ENCODE data around the gene PHLDB3. TPM values are rescaled to one million over a fixed set of nuclear protein-coding genes. Genes with fewer than 3 reads are reported as not detected.

Gene PHLDB3
- total RNA-seq, 6 donors from 2014 or later: 1.8 to 22.6 (median 13.8) TPM

GRCh38 chr19:43467276-43467675 lies 37.3 kb downstream of the PHLDB3 start:
- ATAC-seq (ENCODE audit: low FRiP score in 2 of 2) (no peak), DNase-seq (no peak)
- no peak for TF ChIP-seq EP300 (IDR thresholded peaks at IDR 0.05)
- no peak for TF ChIP-seq POLR2A (IDR thresholded peaks at IDR 0.05)
- no peak for TF ChIP-seq CTCF (IDR thresholded peaks at IDR 0.05)
- no peak for TF ChIP-seq POLR2AphosphoS5 (IDR thresholded peaks at IDR 0.05)
- H3K4me3 ChIP-seq: no peak overlapping the region
- H3K27me3 ChIP-seq: no peaks in the 10 kb centered on the region
- WGBS, 2 donors: 85% methylated on average over 6 of the region's 6 CpGs
- H3K36me3 ChIP-seq: no peaks in the 10 kb centered on the region
- no peaks in the 10 kb centered on the region for H3K9me3 ChIP-seq
- H3K4me1 ChIP-seq: peaks cover 8 to 26% (median 20%) of the 10 kb centered on the region in 4 donors
- H3K27ac ChIP-seq: no peak overlapping the region

- Histone ChIP-seq H3K27ac (no peak overlapping the region), H3K36me3 (no peaks in the 10 kb centered on the region), H3K9me3 (no peaks in the 10 kb centered on the region), H3K27me3 (no peaks in the 10 kb centered on the region), H3K4me3 (no peak overlapping the region), H3K4me1 (peaks cover 8 to 26% (median 20%) of the 10 kb centered on the region in 4 donors)
- ATAC-seq (ENCODE audit: low FRiP score in 2 of 2): no peak
- 94 to 100% methylated on average over 1 of the region's 1 CpG for WGBS, 2 donors
- TF ChIP-seq POLR2AphosphoS5 (IDR thresholded peaks at IDR 0.05) (no peak), POLR2A (IDR thresholded peaks at IDR 0.05) (no peak)
- no peak for DNase-seq
These were observed 37.8 kb downstream of the PHLDB3 start for GRCh38 chr19:43466793-43467192.

- H3K9me3 ChIP-seq: no peaks in the 10 kb centered on the region
- 38 to 59% methylated on average over 7 to 24 of the region's 24 CpGs for WGBS, 2 donors
- DNase-seq: peak; percentile 24 to 89
- peak within 1 kb of the TSS in 3 of 4 donors; percentile 63 to 80 (median 76) for H3K4me3 ChIP-seq
- H3K36me3 ChIP-seq: no peaks in the 10 kb centered on the region
- ATAC-seq (ENCODE audit: low FRiP score in 2 of 2): no peak
- no peaks in the 10 kb centered on the region for H3K27me3 ChIP-seq
- H3K27ac ChIP-seq: peak within 1 kb of the TSS; percentile 74 to 90 (median 80)
- H3K4me1 ChIP-seq: peaks cover 8 to 26% (median 20%) of the 10 kb centered on the region in 4 donors
- TF ChIP-seq CTCF (IDR thresholded peaks at IDR 0.05): no peak
- TF ChIP-seq POLR2AphosphoS5 (IDR thresholded peaks at IDR 0.05): no peak
- no peak for TF ChIP-seq EP300 (IDR thresholded peaks at IDR 0.05)
- TF ChIP-seq POLR2A (IDR thresholded peaks at IDR 0.05): no peak
These were observed 39.0 kb downstream of the PHLDB3 start, which contains the start of gene LYPD3 for GRCh38 chr19:43465468-43466120. Gene LYPD3 (minus strand): TSS chr19:43465608. CDS start chr19:43465571, 37 bp downstream.

GRCh38 chr19:43464134-43464775 lies 40.3 kb downstream of the PHLDB3 start:
- Histone ChIP-seq H3K9me3 (no peaks in the 10 kb centered on the region), H3K4me1 (peaks cover 8 to 26% (median 18%) of the 10 kb centered on the region in 4 donors), H3K27me3 (no peaks in the 10 kb centered on the region), H3K4me3 (peak overlapping the region; percentile 63 to 80 (median 70)), H3K27ac (peak overlapping the region; percentile 74 to 90 (median 80)), H3K36me3 (no peaks in the 10 kb centered on the region)
- DNase-seq (peak; percentile 79 to 88), ATAC-seq (ENCODE audit: low FRiP score in 2 of 2) (peak; percentile 77 to 80)
- TF ChIP-seq POLR2A (IDR thresholded peaks at IDR 0.05) (no peak), CTCF (IDR thresholded peaks at IDR 0.05) (no peak), POLR2AphosphoS5 (IDR thresholded peaks at IDR 0.05) (no peak), EP300 (IDR thresholded peaks at IDR 0.05) (no peak)
- 10 to 19% methylated on average over 17 to 33 of the region's 33 CpGs for WGBS, 2 donors

GRCh38 chr19:43463381-43464133 lies 41.0 kb downstream of the PHLDB3 start:
- Histone ChIP-seq H3K4me1 (peaks cover 5 to 26% (median 16%) of the 10 kb centered on the region in 4 donors), H3K9me3 (no peaks in the 10 kb centered on the region), H3K27ac (peak overlapping the region; percentile 74 to 90 (median 80)), H3K27me3 (no peaks in the 10 kb centered on the region), H3K36me3 (no peaks in the 10 kb centered on the region), H3K4me3 (peak overlapping the region; percentile 63 to 80 (median 70))
- TF ChIP-seq CTCF (IDR thresholded peaks at IDR 0.05) (no peak), EP300 (IDR thresholded peaks at IDR 0.05) (no peak), POLR2AphosphoS5 (IDR thresholded peaks at IDR 0.05) (peak in 1 of 2 donors; percentile 70), POLR2A (IDR thresholded peaks at IDR 0.05) (peak in 2 of 4 donors; percentile 10 to 59)
- DNase-seq: peak; percentile 99
- ATAC-seq (ENCODE audit: low FRiP score in 2 of 2): peak; percentile 96
- WGBS, 2 donors: 0 to 1% methylated on average over 41 to 43 of the region's 57 CpGs
